ENCODE results near the gene SGIP1.
"Not testable (repeated sequence)": the region's sequence is repeated elsewhere in the genome, so short reads cannot be mapped to it uniquely, and the experiment has no call there.

The SGIP1 gene

GRCh38 chr1:66583021-66583420 lies 49.1 kb downstream of the SGIP1 start:
- H2AFZ ChIP-seq (ENCODE audit: low read length), result no peak overlapping the region
- TF ChIP-seq EZH2 (IDR thresholded peaks at IDR 0.05; ENCODE audit: borderline replicate concordance, low read length), result no peak
- no peak for TF ChIP-seq CTCF (IDR thresholded peaks at IDR 0.05; ENCODE audit: low read length)
- no peak overlapping the region for H3K4me2 ChIP-seq (ENCODE audit: low read length)
- no peaks in the 10 kb centered on the region for H3K27me3 ChIP-seq (ENCODE audit: insufficient read depth, low read length)
- no peaks in the 10 kb centered on the region for H3K9me3 ChIP-seq (ENCODE audit: low read length)
- H3K9me2 ChIP-seq (ENCODE audit: low read depth, low read length), result no peaks in the 10 kb centered on the region
- H4K20me1 ChIP-seq (ENCODE audit: insufficient read depth, low read length), result no peaks in the 10 kb centered on the region
- H3K27ac ChIP-seq (ENCODE audit: low read depth, low read length, poor library complexity, severe bottlenecking), result no peak overlapping the region
- no peak overlapping the region for H3K9ac ChIP-seq (ENCODE audit: low read length)
- H3K36me3 ChIP-seq (ENCODE audit: insufficient read depth, low read length), result no peaks in the 10 kb centered on the region
- no peaks in the 10 kb centered on the region for H3K79me2 ChIP-seq (ENCODE audit: insufficient read depth, low read length)
- H3K4me1 ChIP-seq (ENCODE audit: insufficient read depth, low read length, severe bottlenecking), result no peaks in the 10 kb centered on the region
- no peak overlapping the region for H3K4me3 ChIP-seq (ENCODE audit: low read depth, low read length, poor library complexity, severe bottlenecking)
- no peaks in the 10 kb centered on the region for H3F3A ChIP-seq (ENCODE audit: insufficient read depth, low read length)

GRCh38 chr1:66585002-66585401 lies 51.0 kb downstream of the SGIP1 start:
- H3F3A ChIP-seq (ENCODE audit: insufficient read depth, low read length), result no peaks in the 10 kb centered on the region
- H3K27ac ChIP-seq (ENCODE audit: low read depth, low read length, poor library complexity, severe bottlenecking), result no peak overlapping the region
- H2AFZ ChIP-seq (ENCODE audit: low read length), result no peak overlapping the region
- no peak overlapping the region for H3K4me3 ChIP-seq (ENCODE audit: low read depth, low read length, poor library complexity, severe bottlenecking)
- no peaks in the 10 kb centered on the region for H3K36me3 ChIP-seq (ENCODE audit: insufficient read depth, low read length)
- TF ChIP-seq CTCF (IDR thresholded peaks at IDR 0.05; ENCODE audit: low read length) (no peak), EZH2 (IDR thresholded peaks at IDR 0.05; ENCODE audit: borderline replicate concordance, low read length) (no peak)
- H3K9ac ChIP-seq (ENCODE audit: low read length), result no peak overlapping the region
- H3K79me2 ChIP-seq (ENCODE audit: insufficient read depth, low read length), result no peaks in the 10 kb centered on the region
- no peaks in the 10 kb centered on the region for H3K27me3 ChIP-seq (ENCODE audit: insufficient read depth, low read length)
- no peaks in the 10 kb centered on the region for H4K20me1 ChIP-seq (ENCODE audit: insufficient read depth, low read length)
- no peaks in the 10 kb centered on the region for H3K4me1 ChIP-seq (ENCODE audit: insufficient read depth, low read length, severe bottlenecking)
- no peak overlapping the region for H3K4me2 ChIP-seq (ENCODE audit: low read length)
- H3K9me2 ChIP-seq (ENCODE audit: low read depth, low read length), result no peaks in the 10 kb centered on the region
- H3K9me3 ChIP-seq (ENCODE audit: low read length), result no peaks in the 10 kb centered on the region

- Histone ChIP-seq H2AFZ (ENCODE audit: low read length) (no peak overlapping the region), H3K36me3 (ENCODE audit: insufficient read depth, low read length) (no peaks in the 10 kb centered on the region), H3K9ac (ENCODE audit: low read length) (no peak overlapping the region), H3K79me2 (ENCODE audit: insufficient read depth, low read length) (no peaks in the 10 kb centered on the region), H3K27ac (ENCODE audit: low read depth, low read length, poor library complexity, severe bottlenecking) (no peak overlapping the region), H3K9me3 (ENCODE audit: low read length) (no peaks in the 10 kb centered on the region), H3K4me1 (ENCODE audit: insufficient read depth, low read length, severe bottlenecking) (no peaks in the 10 kb centered on the region), H3F3A (ENCODE audit: insufficient read depth, low read length) (no peaks in the 10 kb centered on the region), H3K4me3 (ENCODE audit: low read depth, low read length, poor library complexity, severe bottlenecking) (no peak overlapping the region), H3K27me3 (ENCODE audit: insufficient read depth, low read length) (no peaks in the 10 kb centered on the region), H3K9me2 (ENCODE audit: low read depth, low read length) (no peaks in the 10 kb centered on the region), H4K20me1 (ENCODE audit: insufficient read depth, low read length) (no peaks in the 10 kb centered on the region), H3K4me2 (ENCODE audit: low read length) (no peak overlapping the region)
- no peak for TF ChIP-seq EZH2 (IDR thresholded peaks at IDR 0.05; ENCODE audit: borderline replicate concordance, low read length)
- no peak for TF ChIP-seq CTCF (IDR thresholded peaks at IDR 0.05; ENCODE audit: low read length)
These were observed 55.4 kb downstream of the SGIP1 start for GRCh38 chr1:66589326-66589725.

GRCh38 chr1:66592106-66592507 lies 58.2 kb downstream of the SGIP1 start:
- H3K27ac ChIP-seq (ENCODE audit: low read depth, low read length, poor library complexity, severe bottlenecking); H3K27me3 ChIP-seq (ENCODE audit: insufficient read depth, low read length); H3K79me2 ChIP-seq (ENCODE audit: insufficient read depth, low read length); H3K4me1 ChIP-seq (ENCODE audit: insufficient read depth, low read length, severe bottlenecking); H2AFZ ChIP-seq (ENCODE audit: low read length); H3K9ac ChIP-seq (ENCODE audit: low read length); H4K20me1 ChIP-seq (ENCODE audit: insufficient read depth, low read length); H3K4me2 ChIP-seq (ENCODE audit: low read length); H3F3A ChIP-seq (ENCODE audit: insufficient read depth, low read length); H3K9me2 ChIP-seq (ENCODE audit: low read depth, low read length); H3K36me3 ChIP-seq (ENCODE audit: insufficient read depth, low read length); H3K9me3 ChIP-seq (ENCODE audit: low read length); H3K4me3 ChIP-seq (ENCODE audit: low read depth, low read length, poor library complexity, severe bottlenecking): not testable (repeated sequence)
